ENCODE data around the gene WBP2.

GRCh38 chr17:75823257-75824041, 31.7 kb downstream of the WBP2 start:
- no peak for TF ChIP-seq CTCF (IDR thresholded peaks at IDR 0.05; ENCODE audit: poor library complexity)
- TF ChIP-seq EZH2 (IDR thresholded peaks at IDR 0.05; ENCODE audit: borderline replicate concordance) = no peak

All from hepatocyte (in vitro differentiated cells).